ENCODE measurements around the gene MARK4. TPM values are rescaled to one million over a fixed set of nuclear protein-coding genes. Genes with fewer than 3 reads are reported as not detected.

MARK4 gene
- 10 to 100 TPM; 14.0 to 35.5 (median 20.6) TPM for total RNA-seq

GRCh38 chr19:45250832-45251451 lies at the start of gene MARK4:
MARK4 (plus strand) TSS chr19:45251271; CDS start chr19:45251589, 318 bp downstream.
- no peaks in the 10 kb centered on the region for H3K9me3 ChIP-seq
- peak within 1 kb of the TSS; percentile 35 to 89 (median 80) for H3K27ac ChIP-seq
- ATAC-seq, result peak; percentile 85
- H3K4me1 ChIP-seq, result peaks cover 3 to 65% (median 25%) of the 10 kb centered on the region in 3 donors
- no peaks in the 10 kb centered on the region for H3K27me3 ChIP-seq
- H3K36me3 ChIP-seq, result no peaks in the 10 kb centered on the region
- TF ChIP-seq CTCF (IDR thresholded peaks at IDR 0.05) (no peak), EP300 (IDR thresholded peaks at IDR 0.05) (no peak), POLR2AphosphoS5 (IDR thresholded peaks at IDR 0.05) (no peak), POLR2A (IDR thresholded peaks at IDR 0.05) (no peak)
- WGBS, 2 donors (ENCODE audit: low coverage in 1 of 2), result 1 to 2% methylated on average over 12 to 14 of the region's 58 CpGs
- H3K4me3 ChIP-seq, result peak within 1 kb of the TSS; percentile 97

DNA sequence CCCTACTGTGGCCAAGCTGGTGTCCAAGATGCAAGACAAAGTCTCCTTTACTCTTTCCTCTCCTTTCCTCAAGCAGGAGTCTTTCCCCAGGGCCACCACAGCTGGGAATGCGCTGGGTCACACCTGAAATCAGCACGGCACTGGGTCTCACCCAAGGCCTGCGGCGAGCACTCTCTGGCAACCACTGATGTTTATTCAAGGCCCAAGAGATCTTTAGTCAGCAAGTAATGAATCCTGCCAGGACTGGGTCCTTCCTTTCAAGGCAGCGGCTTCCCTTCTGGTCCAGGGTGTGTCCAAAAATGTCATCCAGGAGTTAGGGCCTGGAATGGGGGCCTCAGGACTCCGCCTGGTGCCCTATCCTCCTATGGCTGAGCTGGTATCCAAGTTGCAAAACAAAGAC lies 48.4 kb upstream of the MARK4 start:
- H3K4me1 ChIP-seq, result no peaks in the 10 kb centered on the region
- 100% methylated on average over 1 of the region's 6 CpGs; no CpG with 5 or more reads in 1 of the 2 donors for WGBS, 2 donors (ENCODE audit: low coverage in 1 of 2)
- no peaks in the 10 kb centered on the region for H3K9me3 ChIP-seq
- no peak for ATAC-seq
- H3K36me3 ChIP-seq, result no peaks in the 10 kb centered on the region
- H3K27me3 ChIP-seq, result no peaks in the 10 kb centered on the region
- TF ChIP-seq POLR2AphosphoS5 (IDR thresholded peaks at IDR 0.05) (no peak), POLR2A (IDR thresholded peaks at IDR 0.05) (no peak), EP300 (IDR thresholded peaks at IDR 0.05) (no peak), CTCF (IDR thresholded peaks at IDR 0.05) (no peak)
- H3K4me3 ChIP-seq, result no peak overlapping the region
- no peak overlapping the region for H3K27ac ChIP-seq

DNA sequence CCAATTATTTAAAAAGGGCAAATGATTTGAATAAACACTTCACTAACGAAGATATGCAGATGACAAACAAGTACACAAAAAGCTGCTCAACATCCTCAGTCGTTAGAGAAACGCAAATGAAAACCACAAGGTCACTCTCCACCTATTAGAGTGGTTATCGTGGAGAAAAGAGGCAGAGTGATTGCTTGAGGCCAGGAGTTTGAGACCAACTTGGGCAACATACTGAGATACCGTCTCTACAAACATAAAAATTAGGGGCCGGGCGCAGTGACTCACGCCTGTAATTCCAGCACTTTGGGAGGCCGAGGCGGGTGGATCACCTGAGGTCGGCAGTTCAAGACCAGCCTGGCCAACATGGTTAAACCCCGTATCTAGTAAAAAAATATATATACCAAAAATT lies 45.3 kb upstream of the MARK4 start:
- peaks cover 6% of the 10 kb centered on the region for H3K27me3 ChIP-seq
- 75 to 87% methylated on average over 6 to 12 of the region's 12 CpGs for WGBS, 2 donors (ENCODE audit: low coverage in 1 of 2)
- H3K4me3 ChIP-seq, result no peak overlapping the region
- no peaks in the 10 kb centered on the region for H3K4me1 ChIP-seq
- no peak overlapping the region for H3K27ac ChIP-seq
- H3K36me3 ChIP-seq, result no peaks in the 10 kb centered on the region
- H3K9me3 ChIP-seq, result no peaks in the 10 kb centered on the region
- no peak for TF ChIP-seq POLR2A (IDR thresholded peaks at IDR 0.05)
- TF ChIP-seq CTCF (IDR thresholded peaks at IDR 0.05), result no peak
- no peak for TF ChIP-seq EP300 (IDR thresholded peaks at IDR 0.05)
- TF ChIP-seq POLR2AphosphoS5 (IDR thresholded peaks at IDR 0.05), result no peak
- ATAC-seq, result no peak

DNA sequence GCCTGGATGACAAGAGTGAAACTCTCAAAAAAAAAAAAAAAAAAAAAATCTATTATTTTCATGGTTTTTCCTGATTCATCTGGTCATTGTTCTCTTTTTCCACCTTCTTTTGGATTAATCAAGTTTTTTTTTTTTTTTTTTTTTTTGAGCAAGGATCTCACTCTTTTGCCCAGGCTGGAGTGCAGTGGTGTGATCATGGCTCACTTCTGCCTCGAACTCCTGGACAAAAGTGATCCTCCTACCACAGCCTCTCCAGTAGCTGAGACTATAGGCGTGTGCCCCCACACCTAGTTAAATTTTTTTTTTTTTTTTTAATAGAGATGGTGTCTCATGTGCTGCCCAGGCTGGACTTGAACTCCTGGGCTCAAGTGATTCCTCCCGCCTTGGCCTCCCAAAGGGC lies 44.7 kb upstream of the MARK4 start:
- no peaks in the 10 kb centered on the region for H3K4me1 ChIP-seq
- ATAC-seq, result no peak
- 86% methylated on average over 2 of the region's 3 CpGs; no CpG with 5 or more reads in 1 of the 2 donors for WGBS, 2 donors (ENCODE audit: low coverage in 1 of 2)

More for the DNA sequence above, 44.7 kb upstream of the MARK4 start:
- no peaks in the 10 kb centered on the region for H3K9me3 ChIP-seq
- H3K27me3 ChIP-seq, result peaks cover 11% of the 10 kb centered on the region
- H3K36me3 ChIP-seq, result no peaks in the 10 kb centered on the region
- TF ChIP-seq EP300 (IDR thresholded peaks at IDR 0.05), result no peak
- no peak for TF ChIP-seq CTCF (IDR thresholded peaks at IDR 0.05)
- no peak for TF ChIP-seq POLR2A (IDR thresholded peaks at IDR 0.05)
- no peak for TF ChIP-seq POLR2AphosphoS5 (IDR thresholded peaks at IDR 0.05)
- no peak overlapping the region for H3K27ac ChIP-seq
- H3K4me3 ChIP-seq, result no peak overlapping the region

All from gastroesophageal sphincter (tissue), 4 donors.